Tibial nerve (tissue), 4 donors: Measurements from ENCODE around the gene GDPD5. TPM values are rescaled to one million over a fixed set of nuclear protein-coding genes. Genes with fewer than 3 reads are reported as not detected.

Experiments
- DNase-seq, 2 donors: peaks; one replicate each; pipeline ENCODE4 v3.0.0-alpha.2; 2019; ENCODE audit warnings: low spot score in 2 of 2
- H3K27ac ChIP-seq, 4 donors: fragments of 200-600 bp; sonication (generic) in 3 of 4; one replicate each; pipeline ENCODE4 v1.5.1; 2017 to 2019; ENCODE audit warnings: mild to moderate bottlenecking in 1 of 4
- H3K27me3 ChIP-seq, 2 donors: fragments of 200-600 bp; sonication (generic) in 1 of 2; one replicate each; pipeline versions ENCODE4 v1.5.1 to v1.6.0; 2017 to 2019
- H3K36me3 ChIP-seq, 3 donors: fragments of 200-600 bp; sonication (generic); one replicate each; pipeline ENCODE4 v1.5.1; 2018 to 2019
- H3K4me1 ChIP-seq, 4 donors: fragments of 200-600 bp; sonication (generic) in 3 of 4; one replicate each; pipeline ENCODE4 v1.5.1; 2017 to 2019
- H3K4me3 ChIP-seq, 4 donors: fragments of 200-600 bp; sonication (generic) in 3 of 4; one replicate each; pipeline ENCODE4 v1.5.1; 2017 to 2019; ENCODE audit warnings: mild to moderate bottlenecking in 1 of 4, moderate library complexity in 1 of 4
- H3K9me3 ChIP-seq, 4 donors: fragments of 200-600 bp; sonication (generic) in 3 of 4; one replicate each; pipeline ENCODE4 v1.5.1; 2017 to 2019
- CTCF ChIP-seq, 5 experiments: fragments of 200-600 bp in 3 of 5; fragments of 450-650 bp in 2 of 5; sonication (generic) in 3 of 5; IDR thresholded peaks; one replicate each; pipeline ENCODE4 v1.5.1; 2016 to 2019; ENCODE audit warnings: antibody characterized with exemption in 5 of 5, mild to moderate bottlenecking in 3 of 5, moderate library complexity in 2 of 5
- EP300 ChIP-seq, 2 donors: sonication (generic); formaldehyde crosslinking; IDR thresholded peaks; one replicate each; pipeline ENCODE4 v1.6.1; 2017; ENCODE audit warnings: antibody characterized with exemption in 2 of 2, mild to moderate bottlenecking in 1 of 2
- POLR2A ChIP-seq, 2 donors: fragments of 450-650 bp; IDR thresholded peaks; one replicate each; pipeline ENCODE4 v1.6.1; 2017; ENCODE audit warnings: antibody characterized with exemption in 2 of 2, mild to moderate bottlenecking in 2 of 2, moderate library complexity in 2 of 2
- WGBS, 2 donors: methylation state at CpG; one replicate each; pipeline ENCODE4 v1.1.5; 2018; 5-methylcytosine and 5-hydroxymethylcytosine counted together
- total RNA-seq, 4 donors: library from RNA; depleted of rRNA; stranded (reverse); fragments of >200 nt; gene quantifications; one replicate each; pipeline ENCODE4 v1.1.0, GENCODE V29; 2016

GDPD5 gene
- total RNA-seq, 4 donors from 2014 or later: 92.2 to 122 (median 101) TPM

DNA sequence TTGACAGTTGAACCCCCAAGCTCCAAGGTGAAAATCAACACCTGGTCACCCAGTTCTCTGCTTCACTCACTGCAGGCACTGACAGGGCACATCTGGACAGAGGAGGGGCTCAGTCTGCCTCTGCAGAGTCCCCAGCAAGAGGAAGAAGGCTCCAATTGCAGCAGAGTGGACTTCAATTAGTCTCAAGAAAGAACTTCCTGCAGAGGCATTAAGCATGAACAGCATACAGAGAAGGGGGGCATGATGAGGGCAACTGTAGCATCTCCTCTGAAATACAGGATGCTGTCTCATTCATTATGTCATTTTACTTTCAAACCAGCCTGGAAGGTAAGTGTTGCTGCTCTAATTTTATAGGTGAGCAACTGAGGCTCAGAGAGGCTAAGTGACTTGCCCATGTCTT, 11.1 kb downstream of the GDPD5 start:
- TF ChIP-seq CTCF (IDR thresholded peaks at IDR 0.05): no peak
- TF ChIP-seq POLR2A (IDR thresholded peaks at IDR 0.05): no peak
- TF ChIP-seq EP300 (IDR thresholded peaks at IDR 0.05): no peak
- Histone ChIP-seq H3K4me3 (no peak overlapping the region), H3K4me1 (peaks cover 0 to 59% (median 0%) of the 10 kb centered on the region in 4 donors), H3K9me3 (no peaks in the 10 kb centered on the region), H3K36me3 (peaks cover 0 to 7% (median 0%) of the 10 kb centered on the region in 3 donors), H3K27me3 (no peaks in the 10 kb centered on the region), H3K27ac (no peak overlapping the region)
- DNase-seq: no peak

DNA sequence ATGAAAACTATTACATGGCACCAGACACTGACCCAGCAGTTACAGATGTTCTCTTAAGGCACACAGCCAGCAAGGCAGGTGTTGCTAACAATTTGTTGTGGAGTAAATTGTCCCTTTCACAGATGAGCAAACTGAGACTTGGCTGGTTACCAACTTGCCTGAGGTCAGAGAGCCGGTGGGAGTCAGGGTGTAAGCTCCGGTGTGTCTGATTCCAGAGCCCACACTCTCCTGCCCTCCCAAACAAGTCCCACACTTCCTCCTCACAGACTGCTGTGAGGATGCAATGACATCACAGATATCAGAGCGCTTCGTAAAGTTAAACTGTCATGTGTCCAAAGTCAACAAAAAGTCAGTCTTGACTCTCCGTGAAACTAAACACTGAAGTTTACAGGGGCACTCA, 12.5 kb downstream of the GDPD5 start:
- no peak for DNase-seq
- Histone ChIP-seq H3K4me1 (peaks cover 0 to 66% (median 0%) of the 10 kb centered on the region in 4 donors), H3K9me3 (no peaks in the 10 kb centered on the region), H3K36me3 (peaks cover 0 to 7% (median 0%) of the 10 kb centered on the region in 3 donors), H3K27me3 (no peaks in the 10 kb centered on the region), H3K27ac (peak overlapping the region in 1 of 4 donors; percentile 30), H3K4me3 (no peak overlapping the region)
- WGBS, 2 donors: 24 to 38% methylated on average over 5 of the region's 5 CpGs
- TF ChIP-seq CTCF (IDR thresholded peaks at IDR 0.05): no peak
- TF ChIP-seq EP300 (IDR thresholded peaks at IDR 0.05): peak in 1 of 2 donors; percentile 6
- no peak for TF ChIP-seq POLR2A (IDR thresholded peaks at IDR 0.05)

- peak in 1 of 2 donors; percentile 43 for TF ChIP-seq EP300 (IDR thresholded peaks at IDR 0.05)
- no peak for TF ChIP-seq CTCF (IDR thresholded peaks at IDR 0.05)
- no peak for TF ChIP-seq POLR2A (IDR thresholded peaks at IDR 0.05)
- no peaks in the 10 kb centered on the region for H3K9me3 ChIP-seq
- H3K4me1 ChIP-seq: peaks cover 0 to 75% (median 3%) of the 10 kb centered on the region in 4 donors
- peak overlapping the region in 2 of 4 donors; percentile 55 to 85 for H3K27ac ChIP-seq
- peaks cover 0 to 6% (median 0%) of the 10 kb centered on the region in 3 donors for H3K36me3 ChIP-seq
- no peak for DNase-seq
- no peaks in the 10 kb centered on the region for H3K27me3 ChIP-seq
- WGBS, 2 donors: 40 to 53% methylated on average over 5 of the region's 5 CpGs
- H3K4me3 ChIP-seq: no peak overlapping the region
Measured at GRCh38 chr11:75510723-75511019, 15.1 kb downstream of the GDPD5 start.

DNA sequence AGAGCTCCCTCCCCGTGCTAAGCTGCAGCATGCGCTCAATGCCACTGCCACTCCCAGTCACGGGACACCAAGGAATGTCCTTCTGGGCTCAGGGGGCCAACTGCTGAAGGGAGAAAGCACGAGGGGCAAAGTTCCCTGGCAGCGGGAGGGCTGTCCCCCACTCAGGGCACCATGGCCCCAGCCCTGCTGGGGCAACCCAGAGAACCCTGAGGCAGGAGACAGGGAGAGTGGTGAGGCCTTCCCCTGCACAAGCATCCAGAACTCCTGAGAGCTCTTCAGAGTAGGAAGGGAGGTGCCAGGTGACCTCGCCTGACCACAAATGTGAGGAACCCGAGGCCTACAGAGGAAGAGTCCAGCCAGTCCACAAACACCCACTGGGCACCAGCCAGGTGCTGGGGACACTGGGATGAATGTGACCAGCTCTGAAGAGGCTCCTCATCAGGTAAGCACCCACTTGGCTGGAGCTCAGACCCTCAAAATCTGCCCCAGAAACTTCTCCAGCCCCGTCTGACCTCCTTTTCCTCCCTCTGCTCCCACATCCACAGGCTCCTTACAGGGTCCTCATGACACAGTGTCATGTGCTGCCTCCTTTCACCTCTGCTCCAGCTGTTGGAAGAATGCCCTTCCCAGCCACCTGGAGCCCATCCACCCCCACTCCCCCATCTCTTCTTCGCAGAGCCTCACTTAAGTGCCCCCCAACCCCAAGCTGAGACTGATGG, 15.6 kb downstream of the GDPD5 start:
- Histone ChIP-seq H3K27ac (peak overlapping the region in 3 of 4 donors; percentile 34 to 85 (median 55)), H3K36me3 (peaks cover 0 to under 1% (median 0%) of the 10 kb centered on the region in 3 donors), H3K4me1 (peaks cover 0 to 80% (median 5%) of the 10 kb centered on the region in 4 donors), H3K9me3 (no peaks in the 10 kb centered on the region), H3K4me3 (no peak overlapping the region), H3K27me3 (no peaks in the 10 kb centered on the region)
- WGBS, 2 donors: 65% methylated on average over 7 to 9 of the region's 9 CpGs
- no peak for DNase-seq
- TF ChIP-seq CTCF (IDR thresholded peaks at IDR 0.05) (no peak), EP300 (IDR thresholded peaks at IDR 0.05) (no peak), POLR2A (IDR thresholded peaks at IDR 0.05) (no peak)

DNA sequence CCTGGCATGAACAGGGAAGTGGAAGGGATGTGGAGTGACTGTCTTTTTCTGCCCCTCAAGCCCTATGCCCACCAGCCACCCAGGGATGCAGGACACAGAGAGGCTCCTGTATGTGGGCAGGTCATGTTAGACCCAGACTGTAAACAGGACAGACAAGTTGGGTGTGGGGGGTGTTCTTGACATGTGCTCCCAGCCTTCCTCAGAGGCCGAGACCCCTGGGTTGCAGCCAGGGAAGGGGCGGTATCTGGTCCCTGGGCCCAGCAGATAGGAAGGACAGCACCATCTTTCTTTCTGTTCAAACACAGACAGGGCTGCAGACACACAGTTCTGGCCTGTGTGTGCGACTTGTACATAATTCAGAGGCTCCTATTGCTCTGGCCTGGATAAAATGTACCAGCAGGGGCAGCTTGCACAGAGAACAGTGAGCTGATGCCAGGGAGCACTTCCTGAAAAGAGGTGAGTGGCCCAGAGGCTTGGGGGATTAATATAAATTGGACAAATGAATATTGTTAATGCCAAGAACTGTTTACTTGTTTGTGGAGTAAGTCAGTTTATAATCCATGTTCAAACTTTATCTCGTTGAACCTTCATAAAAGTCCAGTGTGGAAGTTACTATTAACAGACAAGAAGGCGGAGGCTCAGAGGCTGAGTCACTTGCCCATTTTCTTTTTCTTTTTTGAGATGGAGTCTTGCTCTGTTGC, 16.6 kb downstream of the GDPD5 start:
- peak overlapping the region in 1 of 4 donors; percentile 85 for H3K27ac ChIP-seq
- no peaks in the 10 kb centered on the region for H3K36me3 ChIP-seq
- WGBS, 2 donors: 76 to 91% methylated on average over 3 to 5 of the region's 5 CpGs
- no peak overlapping the region for H3K4me3 ChIP-seq
- DNase-seq: no peak
- TF ChIP-seq EP300 (IDR thresholded peaks at IDR 0.05) (no peak), CTCF (IDR thresholded peaks at IDR 0.05) (no peak), POLR2A (IDR thresholded peaks at IDR 0.05) (no peak)
- H3K9me3 ChIP-seq: no peaks in the 10 kb centered on the region
- no peaks in the 10 kb centered on the region for H3K27me3 ChIP-seq
- H3K4me1 ChIP-seq: peaks cover 0 to 79% (median 5%) of the 10 kb centered on the region in 4 donors
